NB4 (cell line): ENCODE measurements around the gene DAB2IP.

Source experiments
- CTCF ChIP-seq: IDR thresholded peaks from one replicate; pipeline ENCODE4 v1.5.1; 2012; ENCODE audit warnings: low read depth, low read length
- POLR2A ChIP-seq: IDR thresholded peaks from 2 replicates; pipeline ENCODE4 v1.6.1; 2011; ENCODE audit warnings: mild to moderate bottlenecking; ENCODE audit not compliant: insufficient read length; ENCODE audit errors: extremely low read depth

GRCh38 chr9:121684381-121685145, 33.1 kb downstream of the DAB2IP start:
- TF ChIP-seq CTCF, result peak; percentile 76
- TF ChIP-seq POLR2A, result no peak
